OCI-M2 (cell line): ENCODE results near the gene KMT2A.
"Not testable (repeated sequence)": the region's sequence is repeated elsewhere in the genome, so short reads cannot be mapped to it uniquely, and the experiment has no call there.

ENCODE experiments used
- DNase-seq: peaks from one replicate; lab custom pipeline; 2025; ENCODE audit not compliant: unreplicated experiment; lab: John Stamatoyannopoulos, UW

The KMT2A gene

GRCh38 chr11:118481238-118481637 is 44.9 kb downstream of the KMT2A start:
- not testable (repeated sequence) for DNase-seq

- DNase-seq, result no peak
These were observed 48.1 kb downstream of the KMT2A start for GRCh38 chr11:118484405-118484804.

DNA sequence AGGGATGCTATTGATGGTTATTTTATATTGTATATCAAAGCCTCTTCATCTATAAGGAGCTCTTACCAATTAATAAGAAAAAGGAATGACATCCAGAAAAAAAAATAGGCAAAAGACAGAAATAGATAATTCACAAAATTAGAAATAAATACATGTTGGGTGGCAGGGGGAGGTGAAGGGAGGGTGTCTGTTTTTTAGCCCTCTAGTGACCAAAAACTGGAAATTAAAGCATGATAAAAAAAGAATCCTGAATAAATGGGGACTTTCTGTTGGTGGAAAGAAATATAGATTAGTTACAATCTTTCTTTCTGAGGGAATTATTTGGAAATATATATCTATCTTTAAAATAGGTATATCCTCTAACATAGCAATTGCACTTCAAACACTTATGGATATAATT is 49.0 kb downstream of the KMT2A start:
- DNase-seq, result no peak

GRCh38 chr11:118488480-118489109 is 52.3 kb downstream of the KMT2A start:
- no peak for DNase-seq

DNA sequence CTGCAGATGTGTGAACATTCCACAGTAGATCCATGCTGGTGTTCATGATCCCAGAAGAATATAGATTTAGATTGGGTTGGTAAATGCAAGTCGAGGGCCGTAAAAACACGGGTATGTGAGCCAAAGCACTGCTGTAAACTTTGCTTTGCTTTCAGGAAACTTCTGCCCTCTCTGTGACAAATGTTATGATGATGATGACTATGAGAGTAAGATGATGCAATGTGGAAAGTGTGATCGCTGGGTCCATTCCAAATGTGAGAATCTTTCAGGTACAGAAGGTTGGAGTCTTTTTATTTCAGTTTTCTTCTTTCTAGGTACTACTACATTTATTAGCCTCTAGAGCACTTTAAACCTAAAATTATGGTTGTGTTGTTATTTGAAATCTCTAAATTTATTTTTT is 54.7 kb downstream of the KMT2A start:
- no peak for DNase-seq

- DNase-seq, result no peak
These were observed 61.5 kb downstream of the KMT2A start for GRCh38 chr11:118497831-118498230.

- DNase-seq, result no peak
These were observed 66.9 kb downstream of the KMT2A start for GRCh38 chr11:118503216-118503615.

DNA sequence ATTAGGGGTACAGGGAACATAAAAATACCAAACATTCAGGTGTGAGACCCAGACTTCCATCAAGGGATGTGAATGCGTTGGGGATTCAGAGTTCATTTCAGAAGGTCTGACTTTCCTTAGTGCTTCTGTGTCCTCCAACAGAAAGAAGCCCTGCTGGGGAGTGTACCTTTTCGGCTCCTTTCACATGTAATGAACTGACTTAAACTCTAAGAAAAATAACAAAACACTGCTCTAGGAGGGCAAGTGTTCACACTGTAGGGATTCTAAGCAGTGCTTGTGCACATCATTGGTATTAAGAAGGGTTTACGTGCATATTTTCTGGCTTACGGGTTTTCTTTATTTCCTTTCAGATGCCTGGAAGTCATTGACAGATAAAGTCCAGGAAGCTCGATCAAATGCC is 75.3 kb downstream of the KMT2A start:
- DNase-seq, result no peak

DNA sequence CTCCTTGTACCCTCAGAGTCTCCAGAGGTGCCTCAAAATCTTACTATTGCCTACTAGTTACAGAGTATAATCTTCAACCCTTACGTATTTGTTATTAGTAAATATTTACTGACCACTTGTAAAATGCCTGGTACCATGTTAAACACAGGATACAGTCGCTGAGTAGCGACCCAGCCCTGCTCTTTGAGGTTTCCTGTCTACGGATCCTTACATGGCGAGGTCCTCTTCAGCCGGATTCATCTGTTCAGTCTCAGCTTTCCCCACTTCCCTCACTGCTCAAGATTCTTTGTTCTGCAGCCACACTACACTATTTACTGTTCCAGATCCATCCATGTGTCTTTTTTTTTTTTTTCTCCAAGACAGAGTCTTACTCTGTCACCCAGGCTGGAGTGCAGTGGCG is 77.8 kb downstream of the KMT2A start:
- DNase-seq, result no peak

- no peak for DNase-seq
These were observed 83.3 kb downstream of the KMT2A start for GRCh38 chr11:118519549-118519948.

DNA sequence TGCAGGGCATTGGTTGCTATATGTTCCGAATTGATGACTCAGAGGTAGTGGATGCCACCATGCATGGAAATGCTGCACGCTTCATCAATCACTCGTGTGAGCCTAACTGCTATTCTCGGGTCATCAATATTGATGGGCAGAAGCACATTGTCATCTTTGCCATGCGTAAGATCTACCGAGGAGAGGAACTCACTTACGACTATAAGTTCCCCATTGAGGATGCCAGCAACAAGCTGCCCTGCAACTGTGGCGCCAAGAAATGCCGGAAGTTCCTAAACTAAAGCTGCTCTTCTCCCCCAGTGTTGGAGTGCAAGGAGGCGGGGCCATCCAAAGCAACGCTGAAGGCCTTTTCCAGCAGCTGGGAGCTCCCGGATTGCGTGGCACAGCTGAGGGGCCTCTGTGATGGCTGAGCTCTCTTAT is 85.6 kb downstream of the KMT2A start:
- no peak for DNase-seq

- DNase-seq, result no peak
These were observed 86.3 kb downstream of the KMT2A start for GRCh38 chr11:118522571-118523072.

GRCh38 chr11:118524356-118524755 is 88.1 kb downstream of the KMT2A start:
- no peak for DNase-seq

GRCh38 chr11:118524757-118525470 is 88.6 kb downstream of the KMT2A start:
- no peak for DNase-seq

GRCh38 chr11:118526688-118527087 is 90.4 kb downstream of the KMT2A start:
- no peak for DNase-seq

- no peak for DNase-seq
These were observed 90.8 kb downstream of the KMT2A start, which contains the start of gene TTC36 for GRCh38 chr11:118527109-118527508. Gene TTC36, plus strand, starts transcription at chr11:118527474. Its CDS starts 21 bp downstream, at chr11:118527495.

GRCh38 chr11:118528511-118528910 is 92.2 kb downstream of the KMT2A start:
- DNase-seq, result no peak

DNA sequence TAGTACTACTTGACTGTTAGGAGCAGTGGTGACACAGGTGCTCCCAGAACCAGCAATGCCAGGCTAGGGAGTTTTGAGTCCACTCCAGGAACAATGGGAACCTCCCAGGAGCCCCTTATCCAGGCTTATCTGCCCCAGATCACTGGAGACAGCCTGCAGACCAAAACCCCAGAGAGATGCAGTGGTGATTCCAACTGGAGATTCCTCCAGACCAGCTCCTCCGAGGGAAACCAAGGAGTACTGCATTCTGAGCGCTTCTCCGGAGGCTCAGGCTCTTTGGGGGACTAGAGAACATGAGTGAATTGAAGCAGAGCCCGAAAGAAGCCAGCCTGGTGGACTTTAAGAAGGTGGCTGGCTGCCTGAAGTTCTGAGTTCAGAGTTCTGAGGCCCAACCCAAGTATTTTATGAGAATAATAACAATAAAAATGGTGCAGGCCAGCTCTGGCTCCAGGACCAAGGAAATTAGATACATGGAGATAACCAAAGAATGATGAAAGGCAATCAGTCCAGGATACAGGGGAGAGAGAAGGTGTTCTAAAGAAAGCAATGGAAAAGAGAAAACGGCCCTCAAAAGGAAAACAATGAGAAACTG is 93.4 kb downstream of the KMT2A start:
- no peak for DNase-seq

DNA sequence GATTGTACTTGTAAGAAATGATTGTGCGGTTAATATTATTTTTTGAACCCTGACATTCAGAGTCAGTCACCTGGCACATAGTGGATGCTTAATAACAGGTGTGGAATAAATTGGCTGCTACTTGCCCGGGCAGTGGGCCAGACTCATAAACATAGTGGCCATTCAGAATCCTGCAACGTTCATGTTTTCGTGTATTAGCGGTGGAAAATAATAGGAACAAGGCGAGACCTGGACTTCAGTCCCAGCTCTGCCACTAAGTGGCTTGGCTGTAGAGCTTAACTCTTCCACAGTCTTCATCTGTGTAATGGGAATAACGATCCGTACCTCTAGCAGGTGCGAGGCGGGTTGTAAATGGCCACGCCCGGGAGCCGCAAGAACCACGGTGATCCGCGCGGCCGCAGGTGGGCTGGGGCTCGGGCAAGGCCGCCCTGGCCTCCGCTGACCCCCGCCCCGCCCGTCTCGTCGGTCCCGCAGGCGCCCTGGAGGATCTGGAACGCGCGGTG is 93.9 kb downstream of the KMT2A start:
- no peak for DNase-seq

- no peak for DNase-seq
These were observed 94.6 kb downstream of the KMT2A start, which contains the start of gene TMEM25 for GRCh38 chr11:118530683-118531596. Gene TMEM25, plus strand, starts transcription at chr11:118531192. Its CDS starts 610 bp downstream, at chr11:118531802.

GRCh38 chr11:118531597-118532084 is 95.3 kb downstream of the KMT2A start:
- DNase-seq, result no peak
